ENCODE measurements around the gene TMEM145. TPM values are rescaled to one million over a fixed set of nuclear protein-coding genes. Genes with fewer than 3 reads are reported as not detected.

The TMEM145 gene
- total RNA-seq, 1 donor from 2014 or later = not detected

- no peaks in the 10 kb centered on the region for H3K27me3 ChIP-seq (ENCODE audit: insufficient read depth, low read length)
- Mint-ChIP-seq H3K36me3 (ENCODE audit: low read depth, unreplicated experiment) (peaks cover 4% of the 10 kb centered on the region), H3K4me3 (ENCODE audit: unreplicated experiment) (no peak overlapping the region), H3K27me3 (ENCODE audit: low read depth, unreplicated experiment) (no peaks in the 10 kb centered on the region), H3K4me1 (ENCODE audit: low read depth, unreplicated experiment) (peaks cover 32% of the 10 kb centered on the region), H3K27ac (ENCODE audit: unreplicated experiment) (no peak overlapping the region), H3K9me3 (ENCODE audit: unreplicated experiment) (peaks cover 2% of the 10 kb centered on the region)
- H3K9me3 ChIP-seq (ENCODE audit: insufficient read depth, low read depth, low read length) = no peaks in the 10 kb centered on the region
- DNase-seq (ENCODE audit: low read depth) = peak; percentile 75
- peaks cover 58% of the 10 kb centered on the region for H3K4me1 ChIP-seq (ENCODE audit: insufficient read depth, low read length)
- H3K4me3 ChIP-seq (ENCODE audit: insufficient read depth, low read depth, low read length) = peak overlapping the region; percentile 50
- peak overlapping the region; percentile 79 for H3K9ac ChIP-seq (ENCODE audit: low read length)
- peaks cover 59% of the 10 kb centered on the region for H4K20me1 ChIP-seq (ENCODE audit: insufficient read depth, low read length)
- peak overlapping the region; percentile 94 for H3K4me2 ChIP-seq (ENCODE audit: low read length)
- no peak for FAIRE-seq
- peak overlapping the region; percentile 8 for H2AFZ ChIP-seq (ENCODE audit: low read depth, low read length)
- peak overlapping the region; percentile 83 for H3K27ac ChIP-seq (ENCODE audit: low read depth, low read length)
- TF ChIP-seq CTCF (IDR thresholded peaks at IDR 0.05; ENCODE audit: insufficient read depth, low read depth, low read length) (no peak), EZH2 (IDR thresholded peaks at IDR 0.05; ENCODE audit: insufficient read depth, low read length) (no peak)
- peaks cover 59% of the 10 kb centered on the region for H3K79me2 ChIP-seq (ENCODE audit: insufficient read depth, low read length)
- H3K36me3 ChIP-seq (ENCODE audit: insufficient read depth, low read length) = peaks cover 6% of the 10 kb centered on the region
Observed at GRCh38 chr19:42283188-42284065, 29.7 kb upstream of the TMEM145 start.

GRCh38 chr19:42284066-42284501 is 29.0 kb upstream of the TMEM145 start:
- Histone ChIP-seq H4K20me1 (ENCODE audit: insufficient read depth, low read length) (peaks cover 58% of the 10 kb centered on the region), H3K9ac (ENCODE audit: low read length) (peak overlapping the region; percentile 74), H3K4me1 (ENCODE audit: insufficient read depth, low read length) (peaks cover 52% of the 10 kb centered on the region), H3K4me2 (ENCODE audit: low read length) (peak overlapping the region; percentile 100), H3K27ac (ENCODE audit: low read depth, low read length) (peak overlapping the region; percentile 65), H2AFZ (ENCODE audit: low read depth, low read length) (no peak overlapping the region), H3K36me3 (ENCODE audit: insufficient read depth, low read length) (peaks cover 9% of the 10 kb centered on the region), H3K9me3 (ENCODE audit: insufficient read depth, low read depth, low read length) (no peaks in the 10 kb centered on the region), H3K79me2 (ENCODE audit: insufficient read depth, low read length) (peaks cover 52% of the 10 kb centered on the region), H3K27me3 (ENCODE audit: insufficient read depth, low read length) (no peaks in the 10 kb centered on the region), H3K4me3 (ENCODE audit: insufficient read depth, low read depth, low read length) (peak overlapping the region; percentile 45)
- Mint-ChIP-seq H3K27ac (ENCODE audit: unreplicated experiment) (no peak overlapping the region), H3K9me3 (ENCODE audit: unreplicated experiment) (peaks cover 2% of the 10 kb centered on the region), H3K4me3 (ENCODE audit: unreplicated experiment) (no peak overlapping the region), H3K27me3 (ENCODE audit: low read depth, unreplicated experiment) (no peaks in the 10 kb centered on the region), H3K36me3 (ENCODE audit: low read depth, unreplicated experiment) (peaks cover 4% of the 10 kb centered on the region), H3K4me1 (ENCODE audit: low read depth, unreplicated experiment) (peaks cover 26% of the 10 kb centered on the region)
- TF ChIP-seq EZH2 (IDR thresholded peaks at IDR 0.05; ENCODE audit: insufficient read depth, low read length) = no peak
- no peak for TF ChIP-seq CTCF (IDR thresholded peaks at IDR 0.05; ENCODE audit: insufficient read depth, low read depth, low read length)
- no peak for FAIRE-seq
- DNase-seq (ENCODE audit: low read depth) = peak; percentile 44
